WI38 (cell line): ENCODE results near the gene PGS1.

Experiments
- H3K4me3 ChIP-seq: 2 replicates; pipeline ENCODE4 v1.5.1; 2011; ENCODE audit warnings: low read depth, mild to moderate bottlenecking, control low read depth, low read length
- TF ChIP-seq, protein P1 (sequence below): IDR thresholded peaks from 2 replicates; pipeline ENCODE4 v1.5.1; 2012; ENCODE audit warnings: low read depth, mild to moderate bottlenecking, control low read depth, low read length

The PGS1 gene

DNA sequence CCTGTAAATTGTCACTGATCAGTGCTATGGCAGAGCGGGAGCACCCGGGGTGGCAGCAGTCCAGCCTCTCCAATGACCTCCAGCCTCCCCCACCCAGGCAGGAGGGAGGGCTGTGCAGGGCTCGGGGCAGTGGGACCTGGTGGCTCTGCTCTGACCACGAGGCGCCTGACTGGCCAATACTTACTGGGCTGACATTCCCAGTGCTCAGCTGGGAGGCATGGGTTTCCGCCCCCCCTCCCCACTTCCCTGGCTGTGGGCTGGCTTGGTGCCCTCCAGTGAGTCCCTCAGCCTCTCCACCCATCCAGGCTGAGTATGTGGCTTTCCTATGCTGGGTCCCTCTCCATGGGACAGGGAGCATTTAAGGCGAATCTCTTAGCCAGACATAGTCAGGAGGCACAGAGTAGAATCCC, 21.3 kb upstream of the PGS1 start:
- H3K4me3 ChIP-seq: peak overlapping the region; percentile 94
- TF ChIP-seq, protein P1, sequence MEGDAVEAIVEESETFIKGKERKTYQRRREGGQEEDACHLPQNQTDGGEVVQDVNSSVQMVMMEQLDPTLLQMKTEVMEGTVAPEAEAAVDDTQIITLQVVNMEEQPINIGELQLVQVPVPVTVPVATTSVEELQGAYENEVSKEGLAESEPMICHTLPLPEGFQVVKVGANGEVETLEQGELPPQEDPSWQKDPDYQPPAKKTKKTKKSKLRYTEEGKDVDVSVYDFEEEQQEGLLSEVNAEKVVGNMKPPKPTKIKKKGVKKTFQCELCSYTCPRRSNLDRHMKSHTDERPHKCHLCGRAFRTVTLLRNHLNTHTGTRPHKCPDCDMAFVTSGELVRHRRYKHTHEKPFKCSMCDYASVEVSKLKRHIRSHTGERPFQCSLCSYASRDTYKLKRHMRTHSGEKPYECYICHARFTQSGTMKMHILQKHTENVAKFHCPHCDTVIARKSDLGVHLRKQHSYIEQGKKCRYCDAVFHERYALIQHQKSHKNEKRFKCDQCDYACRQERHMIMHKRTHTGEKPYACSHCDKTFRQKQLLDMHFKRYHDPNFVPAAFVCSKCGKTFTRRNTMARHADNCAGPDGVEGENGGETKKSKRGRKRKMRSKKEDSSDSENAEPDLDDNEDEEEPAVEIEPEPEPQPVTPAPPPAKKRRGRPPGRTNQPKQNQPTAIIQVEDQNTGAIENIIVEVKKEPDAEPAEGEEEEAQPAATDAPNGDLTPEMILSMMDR: no peak

DNA sequence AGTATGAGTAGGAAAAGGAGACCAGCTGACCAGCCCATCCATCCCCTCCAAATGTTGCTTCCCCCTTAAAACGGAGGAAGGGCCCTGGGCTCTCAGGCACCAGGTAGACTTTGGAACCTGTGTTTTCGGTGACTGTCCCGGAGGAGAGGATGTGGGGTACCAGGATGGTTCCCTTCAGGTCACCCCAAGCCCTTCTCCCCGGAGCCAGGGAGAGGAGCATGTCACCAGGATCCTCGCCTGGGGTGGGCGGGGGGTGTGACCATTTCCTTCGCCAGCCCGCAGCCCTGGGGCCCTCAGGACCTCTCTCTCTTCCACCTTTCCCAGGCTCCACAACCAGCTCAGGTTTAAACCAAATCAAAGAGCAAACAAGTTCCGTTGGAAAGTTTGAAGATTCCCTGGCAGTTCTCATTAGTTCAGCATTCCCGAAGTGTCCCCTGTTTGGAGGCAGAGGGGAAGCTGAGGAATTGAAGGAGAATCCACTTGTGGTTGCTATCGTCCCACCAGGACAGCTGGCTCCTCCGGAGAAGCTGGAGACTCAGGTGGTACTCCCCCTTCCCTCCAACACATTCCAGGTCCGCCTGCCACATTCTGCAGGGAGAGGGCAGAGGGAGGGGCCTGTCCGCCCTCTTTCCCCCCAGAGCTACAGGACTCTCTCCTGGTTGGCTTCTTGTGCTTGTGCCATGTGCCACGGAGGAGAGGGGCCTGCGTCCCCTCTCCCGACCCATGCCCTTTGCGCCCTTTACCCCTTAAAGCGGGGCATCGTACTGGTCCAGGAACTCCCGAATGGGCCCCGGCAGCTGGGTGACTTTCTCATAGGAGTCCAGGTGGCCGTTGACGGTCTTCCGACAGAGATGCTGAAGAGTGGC, 20.5 kb upstream of the PGS1 start:
- TF ChIP-seq, protein P1: no peak
- peak overlapping the region; percentile 94 for H3K4me3 ChIP-seq

DNA sequence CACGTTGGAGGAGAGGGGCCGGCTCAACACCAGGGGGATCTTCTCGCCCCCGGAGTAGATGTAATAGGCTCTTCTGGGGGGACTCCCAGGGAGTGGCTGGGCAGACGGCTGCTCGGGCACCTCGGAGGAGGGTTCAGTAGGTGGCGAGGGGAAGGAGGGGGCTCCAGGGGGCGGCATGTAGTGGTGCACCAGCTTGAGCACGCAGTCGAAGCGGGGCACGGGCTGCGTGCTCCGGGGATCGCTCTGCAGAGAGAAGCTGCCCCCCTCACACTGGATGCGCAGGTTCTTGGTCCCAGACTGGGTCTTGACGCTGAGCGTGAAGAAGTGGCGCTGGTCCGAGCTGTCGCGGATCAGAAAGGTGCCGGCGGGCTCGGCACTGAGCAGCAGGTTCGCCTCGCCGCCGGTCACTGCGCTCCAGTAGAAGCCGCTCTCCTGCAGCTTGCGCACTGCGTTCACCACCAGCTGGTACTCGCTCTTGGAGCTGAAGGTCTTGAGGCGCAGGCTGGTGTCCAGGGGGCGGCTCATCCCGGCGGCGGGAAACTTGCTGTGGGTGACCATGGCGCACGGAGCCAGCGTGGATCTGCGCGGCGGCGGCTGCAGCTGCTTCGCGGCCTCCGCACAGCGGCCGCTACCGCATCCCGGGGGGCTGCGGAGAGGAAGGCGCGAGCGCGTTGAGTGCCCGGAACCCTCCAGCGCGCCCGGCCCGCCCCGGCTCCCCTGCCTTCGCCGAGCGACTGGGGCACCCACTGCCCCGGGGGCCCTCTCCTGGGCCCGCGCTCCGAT, 19.7 kb upstream of the PGS1 start:
- TF ChIP-seq, protein P1: no peak
- H3K4me3 ChIP-seq: peak overlapping the region; percentile 94

DNA sequence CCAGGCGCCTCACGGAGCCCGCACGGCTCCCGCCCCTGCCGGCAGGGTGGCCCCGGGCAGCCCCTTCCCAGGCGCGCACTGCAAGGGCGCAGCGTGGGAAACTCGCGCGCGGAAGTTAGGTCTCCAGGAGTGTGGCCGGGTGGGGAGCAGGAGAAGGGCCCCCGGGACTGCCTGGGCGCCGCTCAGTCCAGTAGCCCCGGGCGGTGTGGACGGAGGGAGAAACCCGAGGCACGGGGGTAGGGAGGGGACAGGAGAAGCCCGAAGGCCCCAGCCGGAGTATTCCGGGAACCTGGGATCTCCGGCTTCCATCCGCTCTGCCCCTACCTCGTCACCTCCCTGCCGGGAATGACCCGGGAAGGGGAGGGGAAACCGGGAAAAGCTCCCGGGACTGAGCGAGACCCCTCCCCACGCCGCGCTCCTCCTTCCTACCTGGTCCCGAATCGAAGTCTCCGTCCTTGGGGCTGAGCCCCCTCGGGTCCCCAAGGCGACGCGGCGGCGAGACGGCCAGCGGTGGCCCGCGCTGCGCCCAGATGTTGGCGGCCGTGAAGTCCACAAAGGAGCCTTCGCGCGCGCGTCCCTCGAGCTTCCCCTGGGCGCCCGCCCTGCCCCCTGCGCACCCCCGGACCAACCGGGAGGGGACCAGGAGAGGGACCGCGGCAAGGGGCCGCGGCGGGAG, 19.0 kb upstream of the PGS1 start:
- TF ChIP-seq, protein P1: no peak
- H3K4me3 ChIP-seq: peak overlapping the region; percentile 94

DNA sequence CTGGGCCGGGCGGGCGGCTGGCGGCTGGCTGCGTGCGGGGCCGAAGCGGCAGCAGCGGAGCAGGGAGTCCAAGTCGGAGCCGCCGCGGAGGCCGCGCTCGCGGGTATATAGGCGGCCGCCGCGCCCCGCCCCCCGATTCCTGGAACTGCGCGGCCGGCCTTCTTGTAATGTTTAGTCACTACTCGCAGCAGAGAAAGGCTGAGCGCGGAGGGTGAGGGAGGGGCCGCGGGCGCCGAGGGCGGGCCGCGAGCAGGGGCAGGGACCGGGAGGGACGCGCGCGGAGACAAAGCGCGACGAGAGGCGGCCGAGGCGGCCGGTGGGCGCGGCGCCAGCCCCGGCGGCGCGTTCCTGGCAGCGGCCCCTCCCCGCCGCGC, 18.5 kb upstream of the PGS1 start, which contains the start of gene SOCS3:
TSS of gene SOCS3 (minus strand) at position 81 of the 374 bp plus-strand sequence. CDS start 982 bp downstream, outside the sequence.
- TF ChIP-seq, protein P1: no peak
- H3K4me3 ChIP-seq: peak within 1 kb of the TSS; percentile 94

DNA sequence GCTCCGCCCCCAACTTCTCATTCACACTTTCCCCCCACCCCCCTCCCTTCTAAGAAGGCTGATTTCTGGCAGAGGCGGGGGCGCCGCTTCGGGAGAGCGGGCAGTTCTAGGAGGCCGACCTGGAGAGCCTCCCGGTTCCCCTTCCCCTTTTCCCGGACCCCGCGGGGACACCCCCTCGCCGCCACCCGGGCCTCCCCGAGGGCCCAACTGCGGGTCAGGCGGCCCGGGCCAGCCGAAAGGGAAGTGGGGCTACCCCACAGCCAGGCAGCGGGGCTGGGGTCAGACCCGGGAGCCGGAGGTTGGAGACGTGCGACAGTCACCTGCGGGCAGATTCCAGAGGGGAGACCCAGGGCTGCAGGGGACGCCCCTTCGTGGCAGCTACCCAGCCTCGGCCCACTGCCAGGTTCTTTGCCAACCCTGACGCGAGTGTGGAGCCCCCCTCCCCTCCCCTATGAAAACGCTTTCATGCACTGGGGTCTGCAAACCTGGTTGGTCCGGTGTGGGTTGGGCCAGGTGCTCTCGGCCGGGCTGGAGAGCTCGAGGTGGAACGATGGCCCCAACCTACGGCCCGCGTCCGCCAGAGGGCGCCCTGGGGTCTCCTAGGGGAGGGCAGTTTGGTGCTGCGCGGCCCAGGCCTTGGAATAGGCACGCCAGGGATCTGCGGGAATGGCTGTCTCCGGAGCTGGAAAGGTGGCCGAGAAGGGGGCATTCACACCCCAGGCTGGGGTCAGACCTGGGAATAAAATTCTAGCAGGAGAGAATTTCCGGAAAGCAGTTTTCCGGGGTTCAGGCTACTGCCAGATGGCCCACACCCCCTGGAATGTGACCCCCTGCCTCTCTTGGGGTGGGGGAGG, 17.9 kb upstream of the PGS1 start:
- peak overlapping the region; percentile 64 for H3K4me3 ChIP-seq
- TF ChIP-seq, protein P1: peak; percentile 87
